Measurements from ENCODE around the gene NHLRC4. TPM values are rescaled to one million over a fixed set of nuclear protein-coding genes. Genes with fewer than 3 reads are reported as not detected.

NHLRC4 gene
- total RNA-seq, 1 experiment from 2014 or later: 3.7 TPM

- no peak overlapping the region for H3K4me3 ChIP-seq (ENCODE audit: low read length)
- no peaks in the 10 kb centered on the region for H3K4me1 ChIP-seq (ENCODE audit: low read length)
- no peak overlapping the region for H3K27ac ChIP-seq (ENCODE audit: low read length)
- peaks cover 73% of the 10 kb centered on the region for H3K79me2 ChIP-seq (ENCODE audit: low read length)
- H3K9me2 ChIP-seq (replicated peaks; ENCODE audit: insufficient read depth, low read length): no peaks in the 10 kb centered on the region
- DNase-seq: no peak
- H3K27me3 ChIP-seq (ENCODE audit: low read length): no peaks in the 10 kb centered on the region
- H3K9me3 ChIP-seq (ENCODE audit: low read length): no peaks in the 10 kb centered on the region
- no peak overlapping the region for H3K9ac ChIP-seq (ENCODE audit: low read length)
- peaks cover 8% of the 10 kb centered on the region; the same call in 1 of the 2 replicates for H4K20me1 ChIP-seq (ENCODE audit: insufficient read depth, low read depth, low read length)
- H3K4me2 ChIP-seq (ENCODE audit: low read depth, low read length, poor library complexity, severe bottlenecking): no peak overlapping the region
- peaks cover 3% of the 10 kb centered on the region for H3K36me3 ChIP-seq (ENCODE audit: insufficient read depth, low read length)
- no peak overlapping the region for H2AFZ ChIP-seq (ENCODE audit: low read length)
Observed at GRCh38 chr16:535446-536405, 31.1 kb upstream of the NHLRC4 start.

GRCh38 chr16:536746-537145 is 30.1 kb upstream of the NHLRC4 start:
- no peak overlapping the region for H3K9ac ChIP-seq (ENCODE audit: low read length)
- no peak overlapping the region for H3K4me2 ChIP-seq (ENCODE audit: low read depth, low read length, poor library complexity, severe bottlenecking)
- H3K9me2 ChIP-seq (replicated peaks; ENCODE audit: insufficient read depth, low read length): no peaks in the 10 kb centered on the region
- no peak overlapping the region for H2AFZ ChIP-seq (ENCODE audit: low read length)
- H3K27ac ChIP-seq (ENCODE audit: low read length): no peak overlapping the region
- DNase-seq: no peak
- peaks cover 5% of the 10 kb centered on the region; the same call in 1 of the 2 replicates for H4K20me1 ChIP-seq (ENCODE audit: insufficient read depth, low read depth, low read length)
- H3K36me3 ChIP-seq (ENCODE audit: insufficient read depth, low read length): peaks cover 3% of the 10 kb centered on the region
- no peaks in the 10 kb centered on the region for H3K9me3 ChIP-seq (ENCODE audit: low read length)
- no peak overlapping the region for H3K4me3 ChIP-seq (ENCODE audit: low read length)
- no peaks in the 10 kb centered on the region for H3K4me1 ChIP-seq (ENCODE audit: low read length)
- H3K79me2 ChIP-seq (ENCODE audit: low read length): peaks cover 71% of the 10 kb centered on the region
- H3K27me3 ChIP-seq (ENCODE audit: low read length): no peaks in the 10 kb centered on the region

DNA sequence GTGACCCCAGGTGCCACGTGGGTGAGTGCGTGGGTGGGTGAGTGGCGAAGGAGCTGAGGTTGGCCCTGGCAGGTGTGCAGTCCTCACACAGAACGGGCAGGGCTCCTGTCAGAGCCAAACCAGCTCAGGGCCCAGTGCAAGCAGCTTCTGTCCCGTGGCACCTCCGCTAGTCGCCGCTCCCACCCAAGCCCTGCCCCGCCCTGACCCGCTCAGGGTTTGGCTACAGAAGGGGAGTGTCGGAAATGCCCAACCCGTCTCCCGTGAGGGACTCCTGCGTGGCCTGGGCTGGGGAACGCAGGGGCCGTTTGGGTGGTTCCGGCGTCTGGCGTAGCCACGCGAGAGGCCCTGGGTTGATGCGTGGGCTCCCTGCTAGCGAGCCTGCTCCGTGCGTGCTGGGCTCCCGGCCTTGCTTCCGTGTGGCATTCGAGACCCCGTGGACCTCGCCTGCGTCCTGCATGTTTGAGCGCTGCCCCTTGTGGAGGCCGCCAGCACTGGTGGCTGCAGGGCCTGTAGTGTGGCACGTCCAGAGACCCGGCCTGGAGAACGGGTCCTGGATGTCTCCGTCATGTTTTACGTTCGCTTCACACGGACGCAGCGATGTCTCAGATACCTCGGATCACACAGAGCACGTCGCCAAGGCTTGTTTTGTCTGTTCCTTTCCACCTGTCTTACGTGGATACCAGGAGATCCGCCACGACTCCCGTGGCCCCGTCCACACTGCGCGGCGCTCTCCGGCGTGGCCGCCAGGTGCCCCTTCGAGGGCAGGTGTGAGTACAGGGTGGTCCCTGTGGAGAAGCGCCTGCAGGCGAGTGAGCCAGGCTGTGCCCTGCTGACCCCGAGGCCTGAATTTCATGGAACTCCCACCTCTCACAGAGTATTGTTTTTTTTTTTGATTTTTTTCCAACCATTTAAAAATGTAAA is 29.1 kb upstream of the NHLRC4 start:
- Histone ChIP-seq H3K27ac (ENCODE audit: low read length) (no peak overlapping the region), H3K27me3 (ENCODE audit: low read length) (no peaks in the 10 kb centered on the region), H3K4me2 (ENCODE audit: low read depth, low read length, poor library complexity, severe bottlenecking) (no peak overlapping the region), H4K20me1 (ENCODE audit: insufficient read depth, low read depth, low read length) (peaks cover 8% of the 10 kb centered on the region; the same call in 1 of the 2 replicates), H3K9me2 (replicated peaks; ENCODE audit: insufficient read depth, low read length) (no peaks in the 10 kb centered on the region), H3K79me2 (ENCODE audit: low read length) (peaks cover 70% of the 10 kb centered on the region), H3K36me3 (ENCODE audit: insufficient read depth, low read length) (peaks cover 3% of the 10 kb centered on the region), H3K4me1 (ENCODE audit: low read length) (no peaks in the 10 kb centered on the region), H3K9me3 (ENCODE audit: low read length) (no peaks in the 10 kb centered on the region), H3K4me3 (ENCODE audit: low read length) (no peak overlapping the region), H3K9ac (ENCODE audit: low read length) (no peak overlapping the region), H2AFZ (ENCODE audit: low read length) (no peak overlapping the region)
- DNase-seq: no peak

- Histone ChIP-seq H3K9me3 (ENCODE audit: low read length) (no peaks in the 10 kb centered on the region), H3K79me2 (ENCODE audit: low read length) (peaks cover 57% of the 10 kb centered on the region), H3K4me3 (ENCODE audit: low read length) (no peak overlapping the region), H3K9me2 (replicated peaks; ENCODE audit: insufficient read depth, low read length) (no peaks in the 10 kb centered on the region), H3K27me3 (ENCODE audit: low read length) (no peaks in the 10 kb centered on the region), H3K4me2 (ENCODE audit: low read depth, low read length, poor library complexity, severe bottlenecking) (no peak overlapping the region), H3K9ac (ENCODE audit: low read length) (no peak overlapping the region), H3K36me3 (ENCODE audit: insufficient read depth, low read length) (peaks cover 3% of the 10 kb centered on the region), H3K27ac (ENCODE audit: low read length) (no peak overlapping the region), H4K20me1 (ENCODE audit: insufficient read depth, low read depth, low read length) (0 out of 2 replicates have a peak, but pooled peaks cover 2% of the 10 kb centered on the region), H3K4me1 (ENCODE audit: low read length) (no peaks in the 10 kb centered on the region), H2AFZ (ENCODE audit: low read length) (no peak overlapping the region)
- no peak for DNase-seq
Observed at GRCh38 chr16:539901-540530, 26.8 kb upstream of the NHLRC4 start.

GRCh38 chr16:540645-541340 is 26.0 kb upstream of the NHLRC4 start:
- Histone ChIP-seq H2AFZ (ENCODE audit: low read length) (no peak overlapping the region), H3K4me3 (ENCODE audit: low read length) (no peak overlapping the region), H3K79me2 (ENCODE audit: low read length) (peaks cover 51% of the 10 kb centered on the region), H3K4me1 (ENCODE audit: low read length) (no peaks in the 10 kb centered on the region), H3K9ac (ENCODE audit: low read length) (no peak overlapping the region), H3K4me2 (ENCODE audit: low read depth, low read length, poor library complexity, severe bottlenecking) (no peak overlapping the region), H3K27me3 (ENCODE audit: low read length) (no peaks in the 10 kb centered on the region), H3K9me3 (ENCODE audit: low read length) (no peaks in the 10 kb centered on the region), H3K27ac (ENCODE audit: low read length) (no peak overlapping the region), H4K20me1 (ENCODE audit: insufficient read depth, low read depth, low read length) (0 out of 2 replicates have a peak, but pooled peaks cover 2% of the 10 kb centered on the region), H3K36me3 (ENCODE audit: insufficient read depth, low read length) (peaks cover 3% of the 10 kb centered on the region), H3K9me2 (replicated peaks; ENCODE audit: insufficient read depth, low read length) (no peaks in the 10 kb centered on the region)
- DNase-seq: no peak

DNA sequence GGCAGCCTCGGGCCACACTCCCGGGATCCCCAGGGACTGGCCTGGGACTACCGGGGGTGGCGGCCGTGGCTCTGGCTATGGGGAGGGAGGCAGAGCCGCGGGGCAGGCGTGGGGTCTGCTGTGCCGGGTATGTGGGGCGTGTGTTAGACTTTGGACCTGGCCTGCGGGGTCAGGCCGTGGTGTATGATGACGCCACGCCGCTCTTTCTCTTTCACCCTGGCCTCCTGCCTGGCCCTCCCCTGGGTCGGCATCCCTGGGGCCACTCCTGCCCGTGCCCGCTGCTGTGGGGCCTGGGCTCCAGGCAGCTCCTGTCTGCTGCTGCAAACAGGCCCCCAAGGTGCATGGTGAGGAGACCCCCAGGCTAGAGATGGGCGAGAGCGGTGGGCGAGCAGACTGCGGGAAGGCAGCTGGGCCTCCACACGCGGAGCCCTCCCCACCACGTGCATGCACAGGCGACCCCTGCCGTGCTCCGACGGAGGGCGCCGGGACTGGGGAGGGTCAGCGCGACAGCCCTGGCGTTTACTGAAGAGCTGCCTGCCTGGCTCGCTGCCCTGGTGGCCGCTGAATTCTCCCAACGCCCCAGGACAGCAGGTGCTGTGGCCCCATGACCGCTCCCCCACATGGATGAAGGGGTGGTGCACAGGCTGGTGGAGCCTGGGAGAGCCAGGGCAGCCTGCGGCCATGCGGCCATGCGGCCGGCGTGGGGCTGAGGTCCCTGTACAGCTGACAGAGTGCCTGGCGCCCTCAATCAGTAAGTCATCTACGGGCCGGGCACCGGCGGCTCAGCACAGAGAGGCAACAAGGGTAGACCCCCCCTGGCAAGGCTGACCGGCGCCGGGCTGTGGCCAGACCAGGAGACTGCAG is 23.3 kb upstream of the NHLRC4 start:
- no peak for DNase-seq
- Histone ChIP-seq H3K9me3 (ENCODE audit: low read length) (no peaks in the 10 kb centered on the region), H3K27me3 (ENCODE audit: low read length) (no peaks in the 10 kb centered on the region), H3K4me3 (ENCODE audit: low read length) (no peak overlapping the region), H3K79me2 (ENCODE audit: low read length) (peaks cover 38% of the 10 kb centered on the region), H2AFZ (ENCODE audit: low read length) (no peak overlapping the region), H3K4me2 (ENCODE audit: low read depth, low read length, poor library complexity, severe bottlenecking) (no peak overlapping the region), H3K9ac (ENCODE audit: low read length) (no peak overlapping the region), H3K27ac (ENCODE audit: low read length) (no peak overlapping the region), H3K36me3 (ENCODE audit: insufficient read depth, low read length) (peaks cover 3% of the 10 kb centered on the region; the same call in 1 of the 2 replicates), H4K20me1 (ENCODE audit: insufficient read depth, low read depth, low read length) (0 out of 2 replicates have a peak, but pooled peaks cover 2% of the 10 kb centered on the region), H3K4me1 (ENCODE audit: low read length) (no peaks in the 10 kb centered on the region), H3K9me2 (replicated peaks; ENCODE audit: insufficient read depth, low read length) (no peaks in the 10 kb centered on the region)

GRCh38 chr16:544517-544916 is 22.3 kb upstream of the NHLRC4 start:
- Histone ChIP-seq H2AFZ (ENCODE audit: low read length) (no peak overlapping the region), H3K36me3 (ENCODE audit: insufficient read depth, low read length) (no peaks in the 10 kb centered on the region), H3K4me2 (ENCODE audit: low read depth, low read length, poor library complexity, severe bottlenecking) (no peak overlapping the region), H4K20me1 (ENCODE audit: insufficient read depth, low read depth, low read length) (0 out of 2 replicates have a peak, but pooled peaks cover 2% of the 10 kb centered on the region), H3K9me3 (ENCODE audit: low read length) (no peaks in the 10 kb centered on the region), H3K27me3 (ENCODE audit: low read length) (no peaks in the 10 kb centered on the region), H3K27ac (ENCODE audit: low read length) (no peak overlapping the region), H3K4me1 (ENCODE audit: low read length) (no peaks in the 10 kb centered on the region), H3K79me2 (ENCODE audit: low read length) (peaks cover 32% of the 10 kb centered on the region), H3K4me3 (ENCODE audit: low read length) (no peak overlapping the region), H3K9me2 (replicated peaks; ENCODE audit: insufficient read depth, low read length) (no peaks in the 10 kb centered on the region), H3K9ac (ENCODE audit: low read length) (no peak overlapping the region)
- no peak for DNase-seq

All from Karpas-422 (cell line).